Right cardiac atrium (tissue), 5 donors: Measurements from ENCODE around the gene PREP. TPM values are rescaled to one million over a fixed set of nuclear protein-coding genes. Genes with fewer than 3 reads are reported as not detected.
A peak's percentile ranks its signal among the peaks of the same experiment; 100 is the strongest.

ENCODE experiments used
- ATAC-seq, 2 donors: fragments of 200-7000 bp; cut with Tn5 transposase; one replicate each; pipeline versions ENCODE4 v1.8.0 to v1.9.1; 2020; ENCODE audit warnings: moderate library complexity in 2 of 2, mild to moderate bottlenecking in 1 of 2
- DNase-seq, 3 donors: peaks; one replicate each; pipeline ENCODE4 v3.0.0-alpha.2; 2020
- H3K27ac ChIP-seq: one replicate; pipeline ENCODE4 v1.5.1; 2013; ENCODE audit warnings: mild to moderate bottlenecking, low read length, control low read depth, moderate library complexity
- H3K27me3 ChIP-seq: one replicate; pipeline ENCODE4 v1.6.1; 2013; ENCODE audit not compliant: control insufficient read depth, insufficient read depth
- H3K4me1 ChIP-seq: one replicate; pipeline ENCODE4 v1.6.1; 2013; ENCODE audit warnings: low read length; ENCODE audit not compliant: control insufficient read depth, insufficient read depth
- H3K4me3 ChIP-seq: one replicate; pipeline ENCODE4 v1.5.1; 2013; ENCODE audit warnings: low read length, control low read depth
- H3K9me3 ChIP-seq: one replicate; pipeline ENCODE4 v1.6.1; 2013; ENCODE audit warnings: low read length; ENCODE audit not compliant: control insufficient read depth
- WGBS: extraction: QIAGEN DNeasy Blood & Tissue Kit; methylation state at CpG from one replicate; pipeline ENCODE4 v1.1.7; 2013; 5-methylcytosine and 5-hydroxymethylcytosine counted together
- intact Hi-C, 4 donors: fragments of 100-400 bp; cut with DNase I; formaldehyde crosslinking; loops; one replicate each; pipeline versions ENCODE4 v1.11.0 to v1.14.0; 2022 to 2023
- polyA plus RNA-seq: library from polyadenylated mRNA; stranded (reverse); fragments of 200-250 nt; gene quantifications from one replicate; pipeline ENCODE4 v1.2.3, GENCODE V29; 2013
- total RNA-seq, 4 donors: library from RNA; stranded (reverse); fragmentation: NEBNext Ultra II Directional; extraction: Animal tissue kit (Norgen Biotek cat#: 25700); gene quantifications; one replicate each; pipeline ENCODE4 v1.2.1, GENCODE V29; 2021
- donor health status: healthy with polysubstance abuse.
- donor health status: DM: no; HTN: yes; CAD: no.
- donor health status: DM: no; HTN: no; CAD: no.
- donor health status: DM: no; HTN: yes; CAD: no; lungs with severe emphysema.
- donor health status: DM: yes; HTN: yes; CAD: no.

PREP gene
- total and polyA plus RNA-seq, 5 donors = 19.5 to 26.8 (median 26.0) TPM

- intact Hi-C loops = no loop called here
- no peak for DNase-seq
- H3K4me1 ChIP-seq = no peaks in the 10 kb centered on the region
- H3K27me3 ChIP-seq = no peaks in the 10 kb centered on the region
- no peaks in the 10 kb centered on the region for H3K9me3 ChIP-seq
- no peak for ATAC-seq
- 95% methylated on average over 4 of the region's 4 CpGs for WGBS
- H3K4me3 ChIP-seq = no peak overlapping the region
- H3K27ac ChIP-seq = no peak overlapping the region
These were observed 30.6 kb downstream of the PREP start for GRCh38 chr6:105372142-105372848.

DNA sequence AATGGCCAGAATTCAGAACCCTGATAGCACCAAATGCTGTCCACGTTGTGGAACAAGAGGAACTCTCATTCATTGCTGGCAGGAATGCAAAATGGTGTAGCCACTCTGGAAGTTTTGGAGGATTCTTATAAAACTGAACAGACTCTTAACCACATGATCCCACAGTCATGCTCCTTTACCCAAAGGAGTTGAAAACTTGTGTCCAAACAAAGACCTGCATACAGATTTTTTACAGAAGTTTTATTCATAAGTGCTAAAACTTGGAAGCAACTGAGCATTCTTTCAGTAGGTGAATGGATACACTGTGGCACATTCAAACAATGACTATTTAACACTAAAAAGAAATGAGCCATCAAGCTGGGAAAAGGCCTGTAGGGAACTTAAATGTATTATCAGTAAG is 32.5 kb downstream of the PREP start:
- 85% methylated on average over 1 of the region's 1 CpG for whole genome bisulfite sequencing
- H3K4me3 ChIP-seq = no peak overlapping the region
- H3K27ac ChIP-seq = no peak overlapping the region
- H3K9me3 ChIP-seq = no peaks in the 10 kb centered on the region
- H3K27me3 ChIP-seq = no peaks in the 10 kb centered on the region
- no peaks in the 10 kb centered on the region for H3K4me1 ChIP-seq
- intact Hi-C loops = no loop called here
- DNase-seq (no peak), ATAC-seq (no peak)

- no peak overlapping the region for H3K4me3 ChIP-seq
- H3K4me1 ChIP-seq = no peaks in the 10 kb centered on the region
- no peaks in the 10 kb centered on the region for H3K9me3 ChIP-seq
- H3K27me3 ChIP-seq = no peaks in the 10 kb centered on the region
- WGBS = 99% methylated on average over 1 of the region's 1 CpG
- intact Hi-C loops = loop anchor here in 1 of 4 donors (10.0 kb wide), 1 partner anchor 234 kb away; a partner anchor contains a TSS
- ATAC-seq = no peak
- DNase-seq = no peak
- H3K27ac ChIP-seq = no peak overlapping the region
These were observed 33.7 kb downstream of the PREP start for GRCh38 chr6:105369145-105369544.

GRCh38 chr6:105364243-105364642 is 38.6 kb downstream of the PREP start:
- intact Hi-C loops = loop anchor here in 1 of 4 donors (10.0 kb wide), 1 partner anchor 229 kb away; a partner anchor contains a TSS
- ATAC-seq = peak in 1 of 2 donors; percentile 53
- Histone ChIP-seq H3K4me1 (no peaks in the 10 kb centered on the region), H3K27me3 (no peaks in the 10 kb centered on the region), H3K9me3 (no peaks in the 10 kb centered on the region), H3K4me3 (no peak overlapping the region), H3K27ac (no peak overlapping the region)
- DNase-seq = no peak
- 65% methylated on average over 11 of the region's 11 CpGs for WGBS

DNA sequence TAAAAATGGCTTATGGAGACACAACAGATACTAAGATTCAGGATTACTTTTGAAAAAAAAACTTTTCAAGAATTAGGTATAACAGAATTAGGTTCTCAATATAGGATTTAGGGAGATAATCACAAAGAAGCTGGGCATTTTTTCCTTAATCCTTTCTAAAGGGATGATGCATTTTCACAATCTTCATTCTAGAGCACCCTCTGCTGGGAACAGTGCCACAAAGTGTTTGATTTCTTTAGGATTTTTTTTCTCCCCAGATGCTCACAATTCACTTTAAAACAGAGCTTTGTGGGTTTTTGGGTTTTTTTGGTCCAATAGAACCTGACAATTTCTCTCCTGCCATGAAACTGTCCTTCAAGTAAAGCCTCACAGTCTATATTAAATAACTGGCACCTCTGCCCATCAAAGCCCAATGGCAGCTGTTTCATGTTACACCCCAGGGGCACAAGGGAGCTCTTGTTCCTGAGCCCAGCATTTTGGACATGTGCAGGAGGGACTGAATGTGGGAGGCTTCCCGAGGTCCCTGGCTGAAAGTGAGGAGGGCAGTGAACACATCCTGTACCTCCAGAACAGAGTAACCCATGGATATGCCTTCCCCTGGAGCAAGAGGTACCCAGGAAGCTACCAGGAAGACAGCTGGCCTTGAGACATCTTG is 39.7 kb downstream of the PREP start:
- WGBS = 47% methylated on average over 1 of the region's 1 CpG
- H3K27ac ChIP-seq = no peak overlapping the region
- no peak for DNase-seq
- no peaks in the 10 kb centered on the region for H3K27me3 ChIP-seq
- H3K9me3 ChIP-seq = no peaks in the 10 kb centered on the region
- no peak for ATAC-seq
- H3K4me1 ChIP-seq = no peaks in the 10 kb centered on the region
- H3K4me3 ChIP-seq = no peak overlapping the region
- intact Hi-C loops = loop anchor here in 1 of 4 donors (10.0 kb wide), 1 partner anchor 228 kb away; a partner anchor contains a TSS

DNA sequence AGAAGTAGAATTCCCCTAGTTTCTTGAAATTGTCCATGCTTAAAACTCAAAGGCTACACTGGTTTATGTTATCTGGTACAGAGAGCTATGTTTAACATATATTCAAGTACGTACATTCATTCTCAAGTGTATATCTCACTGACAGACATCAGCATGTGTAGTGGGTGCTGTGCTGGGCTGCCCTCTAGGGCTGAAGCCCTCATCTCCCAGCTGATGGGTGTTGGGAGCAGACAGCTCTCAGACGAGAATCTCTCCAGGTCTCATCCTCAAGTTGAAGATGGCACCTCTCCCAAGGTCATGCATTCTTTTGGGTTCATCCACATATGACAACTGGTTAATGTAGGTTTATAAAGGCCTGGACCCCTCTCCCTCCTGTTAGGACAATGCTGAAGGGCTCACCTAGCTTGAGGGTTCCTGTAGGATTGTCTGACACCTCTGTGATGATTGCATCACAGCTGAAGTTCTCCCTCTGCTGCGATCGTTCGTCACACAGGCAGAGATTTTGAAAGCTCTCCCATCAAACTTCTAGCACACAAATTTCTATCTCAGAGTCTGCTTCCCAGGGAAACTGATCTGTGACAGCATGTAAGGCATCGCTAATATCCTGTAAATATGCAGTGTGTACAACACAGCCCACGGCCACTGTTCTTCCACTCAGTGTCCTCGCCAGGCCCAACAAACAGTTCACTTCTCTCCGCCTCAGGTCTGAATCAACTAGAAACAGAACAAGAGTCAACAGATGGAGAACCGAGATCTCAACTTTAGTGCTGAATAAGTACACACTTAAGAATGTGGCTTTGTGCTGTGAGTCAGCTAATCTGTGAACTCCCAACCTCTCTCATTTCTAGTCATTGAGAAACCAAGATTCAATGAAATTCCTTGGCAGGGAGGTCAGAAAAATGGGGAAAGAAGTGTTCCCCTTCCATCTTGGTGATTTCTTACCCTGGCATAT is 43.2 kb downstream of the PREP start:
- ATAC-seq (peak; percentile 28 to 63), DNase-seq (no peak)
- Histone ChIP-seq H3K4me1 (no peaks in the 10 kb centered on the region), H3K9me3 (no peaks in the 10 kb centered on the region), H3K27me3 (no peaks in the 10 kb centered on the region), H3K4me3 (no peak overlapping the region), H3K27ac (no peak overlapping the region)
- 78% methylated on average over 10 of the region's 10 CpGs for WGBS
- intact Hi-C loops = loop anchor here in 1 of 4 donors (10.0 kb wide), 1 partner anchor 225 kb away; a partner anchor contains a TSS

DNA sequence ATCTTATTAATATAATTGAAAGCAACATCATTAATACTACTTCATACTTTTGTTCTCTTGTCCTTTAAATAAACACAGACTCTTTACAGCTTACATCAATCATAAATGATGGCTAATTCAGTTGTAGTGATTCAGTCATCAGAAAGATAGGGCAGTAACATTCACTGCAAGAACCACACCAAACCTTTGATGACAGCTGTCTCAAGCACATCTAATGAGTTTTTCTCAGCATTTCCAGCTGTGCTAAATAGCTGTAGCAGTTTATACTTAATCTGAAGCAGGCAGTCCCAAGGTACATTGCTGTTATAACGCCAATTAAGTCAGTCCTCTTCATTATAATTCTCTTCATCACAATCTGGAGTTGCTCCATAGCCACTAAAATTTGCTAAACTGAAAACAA is 45.7 kb downstream of the PREP start:
- Histone ChIP-seq H3K9me3 (no peaks in the 10 kb centered on the region), H3K4me1 (no peaks in the 10 kb centered on the region), H3K27me3 (no peaks in the 10 kb centered on the region), H3K27ac (no peak overlapping the region), H3K4me3 (no peak overlapping the region)
- intact Hi-C loops = no loop called here
- WGBS = 71% methylated on average over 1 of the region's 1 CpG
- ATAC-seq = no peak
- DNase-seq = no peak

DNA sequence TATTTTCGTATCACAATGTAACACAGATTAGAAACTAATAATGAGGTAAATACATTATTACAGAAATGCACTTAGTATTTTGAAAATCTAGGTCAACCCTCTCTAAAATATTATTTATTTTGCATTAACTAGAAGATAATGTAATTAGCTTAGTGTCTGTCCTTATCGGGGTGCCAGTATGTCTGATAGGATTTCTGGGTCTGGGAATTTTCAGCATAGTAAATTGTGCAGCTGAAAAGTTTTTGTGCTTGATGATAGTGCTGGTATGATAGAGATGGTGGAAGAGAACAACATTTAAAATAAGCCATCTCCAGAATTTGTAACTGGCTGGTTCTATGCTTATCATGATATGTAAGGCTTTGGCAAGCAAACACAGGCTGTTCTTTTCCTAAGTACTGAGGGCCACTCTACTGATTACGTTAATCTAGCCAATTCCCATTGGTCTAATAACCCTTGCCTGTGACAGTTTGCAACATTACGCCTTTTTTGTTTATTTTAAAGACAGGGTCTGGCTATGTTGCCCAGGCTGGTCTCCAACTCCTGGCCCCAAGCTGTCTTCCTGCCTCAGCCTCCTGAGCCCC is 50.8 kb downstream of the PREP start:
- Histone ChIP-seq H3K4me3 (no peak overlapping the region), H3K4me1 (peaks cover under 1% of the 10 kb centered on the region), H3K27me3 (no peaks in the 10 kb centered on the region), H3K9me3 (no peaks in the 10 kb centered on the region), H3K27ac (no peak overlapping the region)
- intact Hi-C loops = no loop called here
- DNase-seq = no peak
- ATAC-seq = no peak
- 67% methylated on average over 4 of the region's 4 CpGs for WGBS

DNA sequence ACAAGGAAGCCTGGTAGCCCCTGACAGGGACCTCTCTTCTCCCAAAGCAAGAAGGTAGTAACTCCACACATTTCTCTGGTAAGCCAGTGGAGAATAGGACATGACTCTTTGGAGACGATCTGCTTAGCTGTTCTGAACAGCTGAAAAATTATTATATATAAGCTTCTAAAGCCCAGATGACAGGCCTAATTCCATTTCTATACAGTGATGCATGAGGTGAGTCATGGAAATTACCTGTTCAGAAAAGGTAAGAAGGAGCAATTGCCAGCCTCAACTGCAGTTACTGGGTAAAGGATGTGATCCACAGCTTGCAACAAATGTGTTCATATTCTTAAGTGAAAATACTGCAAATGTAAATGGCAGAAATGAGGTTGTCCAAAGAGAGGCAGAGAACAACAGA is 54.0 kb downstream of the PREP start:
- no peak overlapping the region for H3K27ac ChIP-seq
- H3K4me3 ChIP-seq = no peak overlapping the region
- H3K4me1 ChIP-seq = peaks cover 2% of the 10 kb centered on the region
- H3K9me3 ChIP-seq = no peaks in the 10 kb centered on the region
- no peak for ATAC-seq
- no peak for DNase-seq
- 97% methylated on average over 1 of the region's 1 CpG for WGBS
- intact Hi-C loops = no loop called here
- H3K27me3 ChIP-seq = no peaks in the 10 kb centered on the region

DNA sequence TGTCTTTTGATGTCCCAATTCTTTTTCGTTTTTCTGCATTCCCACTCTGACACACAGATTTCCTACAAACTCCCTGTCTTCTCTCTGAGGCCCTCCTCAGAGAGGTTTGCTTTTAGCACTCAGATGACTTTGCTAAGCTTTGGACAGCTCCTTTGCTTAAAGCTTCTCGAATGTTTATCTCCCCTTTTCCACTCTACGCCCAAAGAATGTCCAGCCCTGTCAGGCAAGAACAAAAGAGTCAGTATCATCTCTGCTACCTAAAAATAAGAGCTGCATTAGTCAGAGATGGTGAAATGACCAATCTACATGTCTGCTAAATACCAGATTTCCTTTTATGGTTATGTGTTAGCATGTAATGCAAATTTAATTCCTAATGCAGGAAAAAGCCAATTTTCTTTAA is 56.8 kb downstream of the PREP start:
- DNase-seq (no peak), ATAC-seq (peak; percentile 66 to 85)

More for the DNA sequence above, 56.8 kb downstream of the PREP start:
- no peaks in the 10 kb centered on the region for H3K9me3 ChIP-seq
- no peak overlapping the region for H3K4me3 ChIP-seq
- H3K27me3 ChIP-seq = no peaks in the 10 kb centered on the region
- H3K27ac ChIP-seq = peak overlapping the region; percentile 79
- 36% methylated on average over 3 of the region's 3 CpGs for WGBS
- peaks cover 2% of the 10 kb centered on the region for H3K4me1 ChIP-seq
- intact Hi-C loops = no loop called here
